HEK293 (cell line): ENCODE results near the gene ZNF79.

ENCODE experiments used
- GFI1B ChIP-seq: fragments of 450-650 bp; formaldehyde crosslinking; IDR thresholded peaks from 2 replicates; pipeline ENCODE4 v1.5.1; 2016; ENCODE audit warnings: missing biosample characterization, missing genetic modification characterization
- KLF8 ChIP-seq: fragments of 450-650 bp; formaldehyde crosslinking; IDR thresholded peaks from 2 replicates; pipeline ENCODE4 v1.5.1; 2016; ENCODE audit warnings: missing biosample characterization, missing genetic modification characterization
- MEIS1 ChIP-seq: sonication (generic); formaldehyde crosslinking; IDR thresholded peaks from 2 replicates; pipeline ENCODE4 v1.8.1; 2022; ENCODE audit warnings: missing genetic modification reagents, mild to moderate bottlenecking, borderline replicate concordance
- OVOL3 ChIP-seq: fragments of 450-650 bp; formaldehyde crosslinking; IDR thresholded peaks from 2 replicates; pipeline ENCODE4 v1.5.1; 2016; ENCODE audit warnings: missing biosample characterization, missing genetic modification characterization
- PRDM1 ChIP-seq: fragments of 450-650 bp; formaldehyde crosslinking; IDR thresholded peaks from 2 replicates; pipeline ENCODE4; 2016; ENCODE audit warnings: missing biosample characterization, missing genetic modification characterization
- SP2 ChIP-seq: fragments of 450-650 bp; formaldehyde crosslinking; IDR thresholded peaks from 2 replicates; pipeline ENCODE4 v1.5.1; 2016; ENCODE audit warnings: missing biosample characterization, missing genetic modification characterization
- ZNF24 ChIP-seq: fragments of 450-650 bp; formaldehyde crosslinking; IDR thresholded peaks from 2 replicates; pipeline ENCODE4 v1.5.1; 2016; ENCODE audit warnings: missing biosample characterization, missing genetic modification characterization
- ZNF248 ChIP-seq: fragments of 450-650 bp; formaldehyde crosslinking; IDR thresholded peaks from 2 replicates; pipeline ENCODE4 v1.5.1; 2017; ENCODE audit warnings: missing biosample characterization, missing genetic modification characterization
- ZNF311 ChIP-seq: fragments of 450-650 bp; formaldehyde crosslinking; IDR thresholded peaks from 2 replicates; pipeline ENCODE4 v1.5.1; 2017; ENCODE audit warnings: missing biosample characterization, missing genetic modification characterization, borderline replicate concordance
- ZNF366 ChIP-seq: fragments of 450-650 bp; formaldehyde crosslinking; conservative IDR thresholded peaks from 2 replicates; pipeline ENCODE4 v1.5.1; 2016; ENCODE audit warnings: missing biosample characterization, missing genetic modification characterization
- ZNF521 ChIP-seq: fragments of 450-650 bp; formaldehyde crosslinking; IDR thresholded peaks from 2 replicates; pipeline ENCODE4 v1.5.1; 2017; ENCODE audit warnings: missing biosample characterization, mild to moderate bottlenecking, missing genetic modification characterization
- ZNF561 ChIP-seq: fragments of 450-650 bp; IDR thresholded peaks from 2 replicates; pipeline ENCODE4 v1.5.1; 2018; ENCODE audit warnings: missing biosample characterization, missing genetic modification characterization, borderline replicate concordance
- ZNF777 ChIP-seq: fragments of 450-650 bp; formaldehyde crosslinking; IDR thresholded peaks from 2 replicates; pipeline ENCODE4 v1.5.1; 2017; ENCODE audit warnings: missing biosample characterization, missing genetic modification characterization, borderline replicate concordance
- ZSCAN23 ChIP-seq: fragments of 450-650 bp; formaldehyde crosslinking; IDR thresholded peaks from 2 replicates; pipeline ENCODE4 v1.5.1; 2016; ENCODE audit warnings: missing biosample characterization, missing genetic modification characterization
- TF ChIP-seq, protein P1 (sequence below): fragments of 450-650 bp; formaldehyde crosslinking; conservative IDR thresholded peaks from 2 replicates; pipeline ENCODE4 v1.5.1; 2016; ENCODE audit warnings: low read depth, missing biosample characterization, missing genetic modification characterization
- TF ChIP-seq, protein P2 (sequence below): fragments of 450-650 bp; formaldehyde crosslinking; IDR thresholded peaks from 2 replicates; pipeline ENCODE4 v1.5.1; 2017; ENCODE audit warnings: missing biosample characterization, missing genetic modification characterization
- TF ChIP-seq, protein P3 (sequence below): fragments of 450-650 bp; formaldehyde crosslinking; IDR thresholded peaks from 2 replicates; pipeline ENCODE4 v1.5.1; 2016; ENCODE audit warnings: missing biosample characterization, missing genetic modification characterization
- TF ChIP-seq, protein P4 (sequence below): fragments of 450-650 bp; formaldehyde crosslinking; IDR thresholded peaks from 2 replicates; pipeline ENCODE4 v1.5.1; 2016; ENCODE audit warnings: missing biosample characterization, missing genetic modification characterization
- TF ChIP-seq, protein P5 (sequence below): fragments of 450-650 bp; formaldehyde crosslinking; IDR thresholded peaks from 2 replicates; pipeline ENCODE4 v1.5.1; 2017; ENCODE audit warnings: missing biosample characterization, mild to moderate bottlenecking, missing genetic modification characterization, moderate library complexity
- TF ChIP-seq, protein P6 (sequence below): fragments of 450-650 bp; formaldehyde crosslinking; IDR thresholded peaks from 2 replicates; pipeline ENCODE4 v1.5.1; 2017; ENCODE audit warnings: missing biosample characterization, missing genetic modification characterization
- TF ChIP-seq, protein P7 (sequence below): fragments of 450-650 bp; formaldehyde crosslinking; IDR thresholded peaks from 2 replicates; pipeline ENCODE4 v1.5.1; 2016; ENCODE audit warnings: missing biosample characterization, missing genetic modification characterization
- TF ChIP-seq, protein P8 (sequence below): fragments of 450-650 bp; formaldehyde crosslinking; IDR thresholded peaks from 2 replicates; pipeline ENCODE4 v1.5.1; 2016; ENCODE audit warnings: missing biosample characterization, missing genetic modification characterization

ZNF79 gene

DNA sequence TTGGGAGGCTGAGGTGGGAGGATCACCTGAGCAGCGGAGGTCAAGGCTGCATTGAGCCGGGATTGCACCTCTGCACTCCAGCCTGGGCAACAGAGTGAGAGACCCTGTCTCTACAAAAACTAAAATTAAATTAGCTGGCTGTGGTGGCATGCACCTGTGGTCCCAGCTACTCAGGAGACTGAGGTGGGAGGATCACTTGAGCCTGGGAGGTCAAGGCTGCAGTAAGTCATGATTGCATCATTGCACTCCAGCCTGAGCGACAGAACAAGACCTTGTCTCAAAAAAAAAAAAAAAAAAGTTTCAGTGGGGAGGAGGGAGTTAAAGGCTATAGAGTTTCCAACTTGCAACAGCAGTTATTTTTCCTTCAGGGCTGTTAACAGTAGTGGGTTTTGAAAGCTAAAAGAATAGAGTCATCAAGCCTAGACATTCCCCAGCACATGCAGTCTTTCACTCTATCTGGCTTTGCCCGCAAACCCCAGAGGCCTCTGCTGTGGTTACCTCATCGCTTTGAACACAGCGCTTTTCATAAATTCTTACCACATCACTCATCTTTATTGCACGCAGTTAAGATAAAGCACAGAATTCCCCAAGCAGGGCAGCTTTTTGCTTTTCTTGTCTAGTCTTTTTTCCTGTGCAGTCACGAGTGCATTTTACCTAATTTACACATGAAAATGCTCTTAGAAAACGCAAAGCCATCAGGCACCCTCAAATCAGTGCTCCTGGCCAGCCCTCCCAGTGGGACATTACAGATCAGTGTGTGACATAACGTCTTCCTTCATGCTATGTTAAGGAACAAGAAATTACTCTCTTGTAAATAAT is 35.9 kb upstream of the ZNF79 start (continued):
- TF ChIP-seq, protein P1, sequence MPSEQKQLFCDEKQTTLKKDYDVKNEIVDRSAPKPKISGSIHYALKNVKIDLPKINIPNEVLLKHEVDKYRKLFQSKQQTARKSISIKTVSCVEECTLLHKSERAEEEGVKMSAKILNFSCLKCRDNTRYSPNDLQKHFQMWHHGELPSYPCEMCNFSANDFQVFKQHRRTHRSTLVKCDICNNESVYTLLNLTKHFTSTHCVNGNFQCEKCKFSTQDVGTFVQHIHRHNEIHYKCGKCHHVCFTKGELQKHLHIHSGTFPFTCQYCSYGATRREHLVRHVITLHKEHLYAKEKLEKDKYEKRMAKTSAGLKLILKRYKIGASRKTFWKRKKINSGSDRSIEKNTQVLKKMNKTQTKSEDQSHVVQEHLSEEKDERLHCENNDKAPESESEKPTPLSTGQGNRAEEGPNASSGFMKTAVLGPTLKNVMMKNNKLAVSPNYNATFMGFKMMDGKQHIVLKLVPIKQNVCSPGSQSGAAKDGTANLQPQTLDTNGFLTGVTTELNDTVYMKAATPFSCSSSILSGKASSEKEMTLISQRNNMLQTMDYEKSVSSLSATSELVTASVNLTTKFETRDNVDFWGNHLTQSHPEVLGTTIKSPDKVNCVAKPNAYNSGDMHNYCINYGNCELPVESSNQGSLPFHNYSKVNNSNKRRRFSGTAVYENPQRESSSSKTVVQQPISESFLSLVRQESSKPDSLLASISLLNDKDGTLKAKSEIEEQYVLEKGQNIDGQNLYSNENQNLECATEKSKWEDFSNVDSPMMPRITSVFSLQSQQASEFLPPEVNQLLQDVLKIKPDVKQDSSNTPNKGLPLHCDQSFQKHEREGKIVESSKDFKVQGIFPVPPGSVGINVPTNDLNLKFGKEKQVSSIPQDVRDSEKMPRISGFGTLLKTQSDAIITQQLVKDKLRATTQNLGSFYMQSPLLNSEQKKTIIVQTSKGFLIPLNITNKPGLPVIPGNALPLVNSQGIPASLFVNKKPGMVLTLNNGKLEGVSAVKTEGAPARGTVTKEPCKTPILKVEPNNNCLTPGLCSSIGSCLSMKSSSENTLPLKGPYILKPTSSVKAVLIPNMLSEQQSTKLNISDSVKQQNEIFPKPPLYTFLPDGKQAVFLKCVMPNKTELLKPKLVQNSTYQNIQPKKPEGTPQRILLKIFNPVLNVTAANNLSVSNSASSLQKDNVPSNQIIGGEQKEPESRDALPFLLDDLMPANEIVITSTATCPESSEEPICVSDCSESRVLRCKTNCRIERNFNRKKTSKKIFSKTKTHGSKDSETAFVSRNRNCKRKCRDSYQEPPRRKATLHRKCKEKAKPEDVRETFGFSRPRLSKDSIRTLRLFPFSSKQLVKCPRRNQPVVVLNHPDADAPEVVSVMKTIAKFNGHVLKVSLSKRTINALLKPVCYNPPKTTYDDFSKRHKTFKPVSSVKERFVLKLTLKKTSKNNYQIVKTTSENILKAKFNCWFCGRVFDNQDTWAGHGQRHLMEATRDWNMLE (tag by site-specific recombination) = peak; percentile 50; the same call in 1 of the 2 replicates
- TF ChIP-seq, protein P2, sequence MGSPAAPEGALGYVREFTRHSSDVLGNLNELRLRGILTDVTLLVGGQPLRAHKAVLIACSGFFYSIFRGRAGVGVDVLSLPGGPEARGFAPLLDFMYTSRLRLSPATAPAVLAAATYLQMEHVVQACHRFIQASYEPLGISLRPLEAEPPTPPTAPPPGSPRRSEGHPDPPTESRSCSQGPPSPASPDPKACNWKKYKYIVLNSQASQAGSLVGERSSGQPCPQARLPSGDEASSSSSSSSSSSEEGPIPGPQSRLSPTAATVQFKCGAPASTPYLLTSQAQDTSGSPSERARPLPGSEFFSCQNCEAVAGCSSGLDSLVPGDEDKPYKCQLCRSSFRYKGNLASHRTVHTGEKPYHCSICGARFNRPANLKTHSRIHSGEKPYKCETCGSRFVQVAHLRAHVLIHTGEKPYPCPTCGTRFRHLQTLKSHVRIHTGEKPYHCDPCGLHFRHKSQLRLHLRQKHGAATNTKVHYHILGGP (tag by site-specific recombination) = no peak
- TF ChIP-seq MEIS1 (CRISPR knock-in tag) (peak; percentile 76; the same call in 1 of the 2 replicates), SP2 (tag by site-specific recombination) (peak; percentile 22; the same call in 1 of the 2 replicates), ZSCAN23 (peak; percentile 84; the same call in 1 of the 2 replicates), ZNF248 (tag by site-specific recombination) (no peak), ZNF311 (tag by site-specific recombination) (no peak), ZNF561 (peak; percentile 91), GFI1B (tag by site-specific recombination) (peak; percentile 98), ZNF777 (no peak), PRDM1 (tag by site-specific recombination) (peak; percentile 69), ZNF24 (tag by site-specific recombination) (peak; percentile 96), ZNF521 (tag by site-specific recombination) (no peak), OVOL3 (tag by site-specific recombination) (peak; percentile 96), ZNF366 (tag by site-specific recombination) (peak; percentile 86), KLF8 (tag by site-specific recombination) (peak; percentile 88)
- TF ChIP-seq, protein P3, sequence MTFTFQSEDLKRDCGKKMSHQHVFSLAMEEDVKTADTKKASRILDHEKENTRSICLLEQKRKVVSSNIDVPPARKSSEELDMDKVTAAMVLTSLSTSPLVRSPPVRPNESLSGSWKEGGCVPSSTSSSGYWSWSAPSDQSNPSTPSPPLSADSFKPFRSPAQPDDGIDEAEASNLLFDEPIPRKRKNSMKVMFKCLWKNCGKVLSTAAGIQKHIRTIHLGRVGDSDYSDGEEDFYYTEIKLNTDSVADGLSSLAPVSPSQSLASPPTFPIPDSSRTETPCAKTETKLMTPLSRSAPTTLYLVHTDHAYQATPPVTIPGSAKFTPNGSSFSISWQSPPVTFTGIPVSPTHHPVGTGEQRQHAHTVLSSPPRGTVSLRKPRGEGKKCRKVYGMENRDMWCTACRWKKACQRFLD (tag by site-specific recombination) = no peak
- TF ChIP-seq, protein P4, sequence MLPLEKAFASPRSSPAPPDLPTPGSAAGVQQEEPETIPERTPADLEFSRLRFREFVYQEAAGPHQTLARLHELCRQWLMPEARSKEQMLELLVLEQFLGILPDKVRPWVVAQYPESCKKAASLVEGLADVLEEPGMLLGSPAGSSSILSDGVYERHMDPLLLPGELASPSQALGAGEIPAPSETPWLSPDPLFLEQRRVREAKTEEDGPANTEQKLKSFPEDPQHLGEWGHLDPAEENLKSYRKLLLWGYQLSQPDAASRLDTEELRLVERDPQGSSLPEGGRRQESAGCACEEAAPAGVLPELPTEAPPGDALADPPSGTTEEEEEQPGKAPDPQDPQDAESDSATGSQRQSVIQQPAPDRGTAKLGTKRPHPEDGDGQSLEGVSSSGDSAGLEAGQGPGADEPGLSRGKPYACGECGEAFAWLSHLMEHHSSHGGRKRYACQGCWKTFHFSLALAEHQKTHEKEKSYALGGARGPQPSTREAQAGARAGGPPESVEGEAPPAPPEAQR (tag by site-specific recombination) = no peak
- TF ChIP-seq, protein P5, sequence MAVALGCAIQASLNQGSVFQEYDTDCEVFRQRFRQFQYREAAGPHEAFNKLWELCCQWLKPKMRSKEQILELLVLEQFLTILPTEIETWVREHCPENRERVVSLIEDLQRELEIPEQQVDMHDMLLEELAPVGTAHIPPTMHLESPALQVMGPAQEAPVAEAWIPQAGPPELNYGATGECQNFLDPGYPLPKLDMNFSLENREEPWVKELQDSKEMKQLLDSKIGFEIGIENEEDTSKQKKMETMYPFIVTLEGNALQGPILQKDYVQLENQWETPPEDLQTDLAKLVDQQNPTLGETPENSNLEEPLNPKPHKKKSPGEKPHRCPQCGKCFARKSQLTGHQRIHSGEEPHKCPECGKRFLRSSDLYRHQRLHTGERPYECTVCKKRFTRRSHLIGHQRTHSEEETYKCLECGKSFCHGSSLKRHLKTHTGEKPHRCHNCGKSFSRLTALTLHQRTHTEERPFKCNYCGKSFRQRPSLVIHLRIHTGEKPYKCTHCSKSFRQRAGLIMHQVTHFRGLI (tag by site-specific recombination) = 0 out of 2 replicates have a peak, but pooled peaks have one; percentile 28
- TF ChIP-seq, protein P6, sequence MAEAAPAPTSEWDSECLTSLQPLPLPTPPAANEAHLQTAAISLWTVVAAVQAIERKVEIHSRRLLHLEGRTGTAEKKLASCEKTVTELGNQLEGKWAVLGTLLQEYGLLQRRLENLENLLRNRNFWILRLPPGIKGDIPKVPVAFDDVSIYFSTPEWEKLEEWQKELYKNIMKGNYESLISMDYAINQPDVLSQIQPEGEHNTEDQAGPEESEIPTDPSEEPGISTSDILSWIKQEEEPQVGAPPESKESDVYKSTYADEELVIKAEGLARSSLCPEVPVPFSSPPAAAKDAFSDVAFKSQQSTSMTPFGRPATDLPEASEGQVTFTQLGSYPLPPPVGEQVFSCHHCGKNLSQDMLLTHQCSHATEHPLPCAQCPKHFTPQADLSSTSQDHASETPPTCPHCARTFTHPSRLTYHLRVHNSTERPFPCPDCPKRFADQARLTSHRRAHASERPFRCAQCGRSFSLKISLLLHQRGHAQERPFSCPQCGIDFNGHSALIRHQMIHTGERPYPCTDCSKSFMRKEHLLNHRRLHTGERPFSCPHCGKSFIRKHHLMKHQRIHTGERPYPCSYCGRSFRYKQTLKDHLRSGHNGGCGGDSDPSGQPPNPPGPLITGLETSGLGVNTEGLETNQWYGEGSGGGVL (tag by site-specific recombination) = peak; percentile 50
- TF ChIP-seq, protein P7, sequence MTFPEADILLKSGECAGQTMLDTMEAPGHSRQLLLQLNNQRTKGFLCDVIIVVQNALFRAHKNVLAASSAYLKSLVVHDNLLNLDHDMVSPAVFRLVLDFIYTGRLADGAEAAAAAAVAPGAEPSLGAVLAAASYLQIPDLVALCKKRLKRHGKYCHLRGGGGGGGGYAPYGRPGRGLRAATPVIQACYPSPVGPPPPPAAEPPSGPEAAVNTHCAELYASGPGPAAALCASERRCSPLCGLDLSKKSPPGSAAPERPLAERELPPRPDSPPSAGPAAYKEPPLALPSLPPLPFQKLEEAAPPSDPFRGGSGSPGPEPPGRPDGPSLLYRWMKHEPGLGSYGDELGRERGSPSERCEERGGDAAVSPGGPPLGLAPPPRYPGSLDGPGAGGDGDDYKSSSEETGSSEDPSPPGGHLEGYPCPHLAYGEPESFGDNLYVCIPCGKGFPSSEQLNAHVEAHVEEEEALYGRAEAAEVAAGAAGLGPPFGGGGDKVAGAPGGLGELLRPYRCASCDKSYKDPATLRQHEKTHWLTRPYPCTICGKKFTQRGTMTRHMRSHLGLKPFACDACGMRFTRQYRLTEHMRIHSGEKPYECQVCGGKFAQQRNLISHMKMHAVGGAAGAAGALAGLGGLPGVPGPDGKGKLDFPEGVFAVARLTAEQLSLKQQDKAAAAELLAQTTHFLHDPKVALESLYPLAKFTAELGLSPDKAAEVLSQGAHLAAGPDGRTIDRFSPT (tag by site-specific recombination) = peak; percentile 97
- TF ChIP-seq, protein P8, sequence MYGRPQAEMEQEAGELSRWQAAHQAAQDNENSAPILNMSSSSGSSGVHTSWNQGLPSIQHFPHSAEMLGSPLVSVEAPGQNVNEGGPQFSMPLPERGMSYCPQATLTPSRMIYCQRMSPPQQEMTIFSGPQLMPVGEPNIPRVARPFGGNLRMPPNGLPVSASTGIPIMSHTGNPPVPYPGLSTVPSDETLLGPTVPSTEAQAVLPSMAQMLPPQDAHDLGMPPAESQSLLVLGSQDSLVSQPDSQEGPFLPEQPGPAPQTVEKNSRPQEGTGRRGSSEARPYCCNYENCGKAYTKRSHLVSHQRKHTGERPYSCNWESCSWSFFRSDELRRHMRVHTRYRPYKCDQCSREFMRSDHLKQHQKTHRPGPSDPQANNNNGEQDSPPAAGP (tag by site-specific recombination) = peak; percentile 74
